GM18858 (cell line): Measurements from ENCODE around the gene BUD13.

Experiments
- ATAC-seq: cut with Tn5 transposase; IDR thresholded peaks from one replicate; pipeline ENCODE4 v1.9.1; 2021; ENCODE audit not compliant: unreplicated experiment

BUD13 gene

GRCh38 chr11:116720895-116721294 lies 51.9 kb downstream of the BUD13 start:
- no peak for ATAC-seq

- ATAC-seq, result no peak
These were observed 53.8 kb downstream of the BUD13 start for GRCh38 chr11:116718955-116719501.

GRCh38 chr11:116716621-116717020 lies 56.2 kb downstream of the BUD13 start:
- no peak for ATAC-seq

GRCh38 chr11:116715383-116715782 lies 57.4 kb downstream of the BUD13 start:
- no peak for ATAC-seq

- ATAC-seq, result no peak
These were observed 57.9 kb downstream of the BUD13 start for GRCh38 chr11:116714902-116715301.

- no peak for ATAC-seq
These were observed 60.4 kb downstream of the BUD13 start for GRCh38 chr11:116712428-116712827.

GRCh38 chr11:116710762-116711161 lies 62.0 kb downstream of the BUD13 start:
- ATAC-seq, result no peak

GRCh38 chr11:116710001-116710674 lies 62.6 kb downstream of the BUD13 start:
- no peak for ATAC-seq

GRCh38 chr11:116707746-116708145 lies 65.0 kb downstream of the BUD13 start:
- ATAC-seq, result no peak

GRCh38 chr11:116707161-116707629 lies 65.6 kb downstream of the BUD13 start:
- no peak for ATAC-seq

GRCh38 chr11:116703421-116703820 lies 69.4 kb downstream of the BUD13 start:
- ATAC-seq, result no peak

- ATAC-seq, result no peak
These were observed 69.9 kb downstream of the BUD13 start for GRCh38 chr11:116702772-116703385.

GRCh38 chr11:116701876-116702275 lies 70.9 kb downstream of the BUD13 start:
- ATAC-seq, result no peak

GRCh38 chr11:116701297-116701801 lies 71.4 kb downstream of the BUD13 start:
- no peak for ATAC-seq

GRCh38 chr11:116700586-116701220 lies 72.1 kb downstream of the BUD13 start:
- ATAC-seq, result no peak
